Measurements from ENCODE around the gene ATP13A1. TPM values are rescaled to one million over a fixed set of nuclear protein-coding genes. Genes with fewer than 3 reads are reported as not detected.

The ATP13A1 gene
- total RNA-seq, 4 donors from 2014 or later = 59.3 to 104 (median 81.7) TPM

DNA sequence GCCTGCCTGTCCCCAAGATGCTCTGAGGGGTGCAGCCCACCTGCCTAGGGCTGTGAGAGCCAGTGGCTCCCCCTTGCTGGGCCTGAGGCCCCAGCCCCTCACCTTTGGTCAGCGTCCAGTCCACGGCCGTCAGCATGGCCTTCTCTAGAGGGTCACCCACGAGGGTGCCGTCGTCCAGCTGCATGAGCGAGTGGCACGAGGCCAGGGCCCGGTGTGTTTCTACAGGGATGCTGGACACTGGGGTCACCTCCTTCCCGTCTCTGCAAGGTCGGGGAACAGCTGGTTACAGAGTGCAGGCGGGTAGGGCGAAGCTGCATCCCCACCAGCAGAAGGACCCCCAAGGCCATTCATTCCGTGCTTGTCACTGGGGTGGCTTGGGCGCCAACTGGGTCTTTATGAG is 9.0 kb downstream of the ATP13A1 start:
- intact Hi-C loops (cut with DNase I) = no loop called here
- no peak overlapping the region for H3K27ac ChIP-seq (replicated peaks in 1 of 4)
- H3K27me3 ChIP-seq = no peaks in the 10 kb centered on the region
- no peak for DNase-seq (ENCODE audit: extremely low spot score)
- H3K4me1 ChIP-seq = peaks cover 0 to 3% (median 0%) of the 10 kb centered on the region in 4 donors
- peaks cover 77 to 100% (median 100%) of the 10 kb centered on the region in 4 donors for H3K36me3 ChIP-seq
- 89% methylated on average over 12 of the region's 15 CpGs for WGBS
- H3K4me3 ChIP-seq = no peak overlapping the region
- TF ChIP-seq, protein P1, sequence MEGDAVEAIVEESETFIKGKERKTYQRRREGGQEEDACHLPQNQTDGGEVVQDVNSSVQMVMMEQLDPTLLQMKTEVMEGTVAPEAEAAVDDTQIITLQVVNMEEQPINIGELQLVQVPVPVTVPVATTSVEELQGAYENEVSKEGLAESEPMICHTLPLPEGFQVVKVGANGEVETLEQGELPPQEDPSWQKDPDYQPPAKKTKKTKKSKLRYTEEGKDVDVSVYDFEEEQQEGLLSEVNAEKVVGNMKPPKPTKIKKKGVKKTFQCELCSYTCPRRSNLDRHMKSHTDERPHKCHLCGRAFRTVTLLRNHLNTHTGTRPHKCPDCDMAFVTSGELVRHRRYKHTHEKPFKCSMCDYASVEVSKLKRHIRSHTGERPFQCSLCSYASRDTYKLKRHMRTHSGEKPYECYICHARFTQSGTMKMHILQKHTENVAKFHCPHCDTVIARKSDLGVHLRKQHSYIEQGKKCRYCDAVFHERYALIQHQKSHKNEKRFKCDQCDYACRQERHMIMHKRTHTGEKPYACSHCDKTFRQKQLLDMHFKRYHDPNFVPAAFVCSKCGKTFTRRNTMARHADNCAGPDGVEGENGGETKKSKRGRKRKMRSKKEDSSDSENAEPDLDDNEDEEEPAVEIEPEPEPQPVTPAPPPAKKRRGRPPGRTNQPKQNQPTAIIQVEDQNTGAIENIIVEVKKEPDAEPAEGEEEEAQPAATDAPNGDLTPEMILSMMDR (IDR thresholded peaks at IDR 0.05) = no peak
- TF ChIP-seq EP300 (IDR thresholded peaks at IDR 0.05) = no peak
- no peak for TF ChIP-seq POLR2AphosphoS5 (IDR thresholded peaks at IDR 0.05)
- TF ChIP-seq POLR2A (IDR thresholded peaks at IDR 0.05; ENCODE audit: low read depth) = no peak
- H3K9me3 ChIP-seq = no peaks in the 10 kb centered on the region

DNA sequence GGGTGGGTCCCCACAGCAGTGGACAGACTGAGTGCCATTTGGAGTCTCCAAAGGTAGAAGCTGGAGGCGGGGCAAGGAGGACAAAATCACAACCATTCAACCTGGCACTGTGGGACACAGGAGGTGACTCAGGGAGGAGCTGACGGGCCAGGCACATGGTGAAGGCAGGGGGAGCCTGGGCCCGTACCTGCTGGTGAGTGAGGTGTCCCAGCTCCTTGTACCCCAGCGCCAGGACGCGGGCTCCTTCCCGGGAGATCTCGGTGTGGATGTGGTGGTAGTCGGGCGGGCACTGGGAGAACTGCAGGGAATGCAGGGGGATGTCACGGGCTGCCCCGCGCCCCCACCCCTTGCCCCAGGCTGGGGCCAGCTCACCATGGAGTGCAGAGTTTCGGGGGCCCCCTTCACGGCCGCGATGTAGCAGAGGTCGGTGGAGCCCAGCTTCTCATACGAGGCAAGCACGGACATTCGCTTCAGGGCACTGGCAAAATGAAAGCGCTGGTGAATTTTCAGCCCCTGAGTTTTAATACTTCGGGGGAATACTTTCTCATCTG is 9.8 kb downstream of the ATP13A1 start:
- no peak for DNase-seq (ENCODE audit: extremely low spot score)
- no peaks in the 10 kb centered on the region for H3K9me3 ChIP-seq
- intact Hi-C loops (cut with DNase I) = no loop called here
- H3K27ac ChIP-seq (replicated peaks in 1 of 4) = no peak overlapping the region
- no peak for TF ChIP-seq EP300 (IDR thresholded peaks at IDR 0.05)
- H3K4me3 ChIP-seq = no peak overlapping the region
- peaks cover 73 to 100% (median 99%) of the 10 kb centered on the region in 4 donors for H3K36me3 ChIP-seq
- no peaks in the 10 kb centered on the region for H3K27me3 ChIP-seq
- H3K4me1 ChIP-seq = peaks cover 0 to 3% (median 0%) of the 10 kb centered on the region in 4 donors
- 93% methylated on average over 23 of the region's 23 CpGs for WGBS

DNA sequence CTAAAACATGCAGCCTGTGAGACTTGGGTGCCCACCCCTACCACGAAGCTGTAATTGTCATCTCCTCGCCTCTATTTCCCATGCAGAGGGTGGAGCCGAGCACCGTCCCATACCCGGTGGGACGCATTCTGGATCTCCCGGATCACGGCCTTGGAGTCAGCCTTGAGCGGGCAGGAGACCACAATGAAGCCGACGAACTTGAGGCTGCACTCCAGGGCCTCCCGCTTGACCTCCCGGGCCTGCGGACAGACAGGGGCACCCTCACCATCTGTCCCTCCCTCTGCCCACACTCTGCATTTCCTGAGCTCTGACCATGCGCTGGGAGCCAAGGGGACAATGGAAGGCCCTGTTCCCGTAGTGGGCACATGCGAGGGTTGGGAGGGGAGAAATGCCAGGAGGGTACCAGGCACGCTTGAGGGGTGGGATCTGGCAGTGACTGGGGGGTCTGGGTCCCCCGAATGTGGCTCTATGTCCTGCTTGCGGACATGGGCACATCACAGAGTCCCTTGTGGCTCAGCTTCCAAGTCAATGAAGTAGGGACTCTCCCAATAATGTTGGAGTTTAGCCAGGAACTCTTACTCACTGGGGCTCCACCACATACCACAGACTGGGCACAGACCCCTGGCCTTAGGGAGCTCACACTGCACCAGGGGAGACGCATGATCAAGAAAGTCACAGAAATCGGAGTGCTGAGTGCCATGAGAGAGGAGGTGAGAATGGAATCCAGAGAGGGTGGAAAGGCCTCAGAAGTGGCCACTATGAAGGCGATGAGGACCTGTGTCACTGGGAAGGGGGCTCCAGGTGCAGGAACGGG is 10.8 kb downstream of the ATP13A1 start:
- intact Hi-C loops (cut with DNase I) = no loop called here
- 94% methylated on average over 21 of the region's 24 CpGs for WGBS
- Histone ChIP-seq H3K4me1 (peaks cover 0 to 3% (median 0%) of the 10 kb centered on the region in 4 donors), H3K9me3 (no peaks in the 10 kb centered on the region), H3K27ac (replicated peaks in 1 of 4) (no peak overlapping the region), H3K36me3 (peaks cover 73 to 100% (median 97%) of the 10 kb centered on the region in 4 donors), H3K4me3 (no peak overlapping the region), H3K27me3 (no peaks in the 10 kb centered on the region)
- TF ChIP-seq POLR2A (IDR thresholded peaks at IDR 0.05; ENCODE audit: low read depth) = no peak
- no peak for TF ChIP-seq POLR2AphosphoS5 (IDR thresholded peaks at IDR 0.05)
- no peak for TF ChIP-seq EP300 (IDR thresholded peaks at IDR 0.05)
- TF ChIP-seq, protein P1 (IDR thresholded peaks at IDR 0.05) = no peak
- no peak for DNase-seq (ENCODE audit: extremely low spot score)

DNA sequence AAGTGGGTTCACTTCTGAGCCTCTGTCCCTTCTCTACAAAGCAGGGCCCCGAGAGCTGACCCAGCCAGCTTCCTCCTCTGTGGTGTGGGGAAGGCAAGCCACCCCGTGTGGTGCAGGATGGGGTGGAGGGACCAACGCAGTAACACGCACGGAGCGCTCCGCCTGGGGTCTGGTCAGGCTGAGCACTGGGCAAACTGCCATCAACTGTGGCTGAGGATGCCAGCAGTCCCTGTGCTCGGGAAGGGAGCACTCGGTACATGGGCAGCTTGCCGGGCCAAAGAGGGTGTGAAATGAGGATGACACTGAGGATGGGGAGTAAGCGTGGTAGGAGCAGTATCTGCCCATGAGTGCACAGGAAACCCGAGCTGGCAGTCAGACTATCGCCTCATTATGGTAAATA is 12.4 kb downstream of the ATP13A1 start:
- TF ChIP-seq POLR2A (IDR thresholded peaks at IDR 0.05; ENCODE audit: low read depth) (no peak), POLR2AphosphoS5 (IDR thresholded peaks at IDR 0.05) (no peak), EP300 (IDR thresholded peaks at IDR 0.05) (no peak)
- TF ChIP-seq, protein P1 (IDR thresholded peaks at IDR 0.05) = no peak
- WGBS = 67% methylated on average over 7 of the region's 13 CpGs
- Histone ChIP-seq H3K9me3 (no peaks in the 10 kb centered on the region), H3K36me3 (peaks cover 76 to 100% (median 97%) of the 10 kb centered on the region in 4 donors), H3K4me3 (no peak overlapping the region), H3K27ac (replicated peaks in 1 of 4) (no peak overlapping the region), H3K4me1 (no peaks in the 10 kb centered on the region), H3K27me3 (no peaks in the 10 kb centered on the region)
- intact Hi-C loops (cut with DNase I) = no loop called here
- no peak for DNase-seq (ENCODE audit: extremely low spot score)

DNA sequence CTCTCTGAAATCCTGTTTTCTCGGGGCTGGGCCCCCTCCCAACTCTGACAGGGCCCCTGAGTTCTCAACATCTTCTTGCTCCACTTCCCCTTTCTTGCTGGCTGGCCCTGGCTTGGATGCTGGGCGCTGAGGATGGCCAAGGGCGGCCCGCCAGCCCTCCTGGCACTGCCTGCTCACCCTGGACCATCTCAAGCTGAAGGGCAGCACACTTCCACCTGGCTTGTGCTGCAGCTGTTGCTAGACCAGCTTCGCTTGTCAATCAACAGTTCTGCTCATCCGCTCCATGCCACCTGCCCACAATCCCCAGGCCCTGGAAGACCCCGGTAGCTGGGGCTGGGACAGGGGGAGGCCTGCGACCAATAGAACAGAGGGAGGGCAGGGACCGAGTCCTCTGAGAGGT is 13.1 kb downstream of the ATP13A1 start:
- DNase-seq (ENCODE audit: extremely low spot score) = no peak
- H3K4me3 ChIP-seq = no peak overlapping the region
- intact Hi-C loops (cut with DNase I) = no loop called here
- H3K36me3 ChIP-seq = peaks cover 76 to 100% (median 97%) of the 10 kb centered on the region in 4 donors
- TF ChIP-seq, protein P1 (IDR thresholded peaks at IDR 0.05) = no peak
- TF ChIP-seq POLR2AphosphoS5 (IDR thresholded peaks at IDR 0.05) = no peak
- TF ChIP-seq POLR2A (IDR thresholded peaks at IDR 0.05; ENCODE audit: low read depth) = no peak
- TF ChIP-seq EP300 (IDR thresholded peaks at IDR 0.05) = no peak
- H3K27me3 ChIP-seq = no peaks in the 10 kb centered on the region
- H3K27ac ChIP-seq (replicated peaks in 1 of 4) = no peak overlapping the region
- H3K4me1 ChIP-seq = no peaks in the 10 kb centered on the region
- H3K9me3 ChIP-seq = no peaks in the 10 kb centered on the region
- WGBS = 92% methylated on average over 9 of the region's 9 CpGs

All from esophagus muscularis mucosa (tissue), 4 donors.